ENCODE results near the gene BBS2. TPM values are rescaled to one million over a fixed set of nuclear protein-coding genes. Genes with fewer than 3 reads are reported as not detected.
"Not testable (repeated sequence)": the region's sequence is repeated elsewhere in the genome, so short reads cannot be mapped to it uniquely, and the experiment has no call there.

Gene BBS2
- polyA plus RNA-seq, 1 donor from 2014 or later = 197 TPM

DNA sequence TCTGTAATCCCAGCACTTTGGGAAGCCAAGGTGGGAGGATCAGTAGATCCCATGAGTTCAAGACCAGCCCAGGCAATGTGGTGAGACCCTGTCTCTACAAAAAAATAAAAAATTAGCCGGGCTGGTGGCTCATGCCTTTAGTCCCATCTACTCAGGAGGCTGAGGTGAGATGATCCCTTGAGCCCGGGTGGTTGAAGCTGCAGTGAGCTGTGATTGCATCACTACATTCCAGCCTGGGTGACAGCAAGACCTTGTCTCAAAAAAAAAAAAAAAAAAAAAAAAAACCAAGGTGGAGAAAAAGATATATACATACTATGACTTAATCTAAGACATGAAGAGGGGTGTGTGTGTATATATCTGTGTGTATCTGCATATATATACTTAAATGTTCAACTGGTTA lies 26.7 kb downstream of the BBS2 start:
- Histone ChIP-seq H3K4me3 (ENCODE audit: low read length) (no peak overlapping the region), H3K9me3 (ENCODE audit: low read length) (no peaks in the 10 kb centered on the region), H3K4me2 (ENCODE audit: low read length) (no peak overlapping the region), H3F3A (ENCODE audit: insufficient read depth, low read length, poor library complexity, severe bottlenecking) (no peaks in the 10 kb centered on the region), H3K27me3 (ENCODE audit: insufficient read depth, low read depth, low read length) (no peaks in the 10 kb centered on the region), H3K79me2 (replicated peaks; ENCODE audit: insufficient read depth, low read length) (no peaks in the 10 kb centered on the region), H4K20me1 (ENCODE audit: insufficient read depth) (no peaks in the 10 kb centered on the region), H3K36me3 (ENCODE audit: insufficient read depth, low read length) (peaks cover 7% of the 10 kb centered on the region), H3K9ac (ENCODE audit: low read length) (no peak overlapping the region), H3K27ac (ENCODE audit: low read length) (no peak overlapping the region), H3K9me2 (ENCODE audit: insufficient read depth, low read length) (no peaks in the 10 kb centered on the region), H2AFZ (ENCODE audit: low read depth, low read length) (no peak overlapping the region)
- TF ChIP-seq TAF1 (IDR thresholded peaks at IDR 0.05; ENCODE audit: low read depth) = no peak
- no peak for TF ChIP-seq EZH2 (IDR thresholded peaks at IDR 0.05; ENCODE audit: borderline replicate concordance, insufficient read depth, low read length, poor library complexity, severe bottlenecking)
- TF ChIP-seq EP300 (conservative IDR thresholded peaks at IDR 0.05; ENCODE audit: poor library complexity, severe bottlenecking) = no peak
- TF ChIP-seq SMC3 (conservative IDR thresholded peaks at IDR 0.05; ENCODE audit: poor library complexity) = no peak
- TF ChIP-seq, protein P1, sequence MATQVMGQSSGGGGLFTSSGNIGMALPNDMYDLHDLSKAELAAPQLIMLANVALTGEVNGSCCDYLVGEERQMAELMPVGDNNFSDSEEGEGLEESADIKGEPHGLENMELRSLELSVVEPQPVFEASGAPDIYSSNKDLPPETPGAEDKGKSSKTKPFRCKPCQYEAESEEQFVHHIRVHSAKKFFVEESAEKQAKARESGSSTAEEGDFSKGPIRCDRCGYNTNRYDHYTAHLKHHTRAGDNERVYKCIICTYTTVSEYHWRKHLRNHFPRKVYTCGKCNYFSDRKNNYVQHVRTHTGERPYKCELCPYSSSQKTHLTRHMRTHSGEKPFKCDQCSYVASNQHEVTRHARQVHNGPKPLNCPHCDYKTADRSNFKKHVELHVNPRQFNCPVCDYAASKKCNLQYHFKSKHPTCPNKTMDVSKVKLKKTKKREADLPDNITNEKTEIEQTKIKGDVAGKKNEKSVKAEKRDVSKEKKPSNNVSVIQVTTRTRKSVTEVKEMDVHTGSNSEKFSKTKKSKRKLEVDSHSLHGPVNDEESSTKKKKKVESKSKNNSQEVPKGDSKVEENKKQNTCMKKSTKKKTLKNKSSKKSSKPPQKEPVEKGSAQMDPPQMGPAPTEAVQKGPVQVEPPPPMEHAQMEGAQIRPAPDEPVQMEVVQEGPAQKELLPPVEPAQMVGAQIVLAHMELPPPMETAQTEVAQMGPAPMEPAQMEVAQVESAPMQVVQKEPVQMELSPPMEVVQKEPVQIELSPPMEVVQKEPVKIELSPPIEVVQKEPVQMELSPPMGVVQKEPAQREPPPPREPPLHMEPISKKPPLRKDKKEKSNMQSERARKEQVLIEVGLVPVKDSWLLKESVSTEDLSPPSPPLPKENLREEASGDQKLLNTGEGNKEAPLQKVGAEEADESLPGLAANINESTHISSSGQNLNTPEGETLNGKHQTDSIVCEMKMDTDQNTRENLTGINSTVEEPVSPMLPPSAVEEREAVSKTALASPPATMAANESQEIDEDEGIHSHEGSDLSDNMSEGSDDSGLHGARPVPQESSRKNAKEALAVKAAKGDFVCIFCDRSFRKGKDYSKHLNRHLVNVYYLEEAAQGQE (IDR thresholded peaks at IDR 0.05; ENCODE audit: borderline replicate concordance) = no peak
- no peak for TF ChIP-seq RAD21 (conservative IDR thresholded peaks at IDR 0.05)
- no peak for TF ChIP-seq MXI1 (conservative IDR thresholded peaks at IDR 0.05; ENCODE audit: poor library complexity, severe bottlenecking)
- TF ChIP-seq, protein P2, sequence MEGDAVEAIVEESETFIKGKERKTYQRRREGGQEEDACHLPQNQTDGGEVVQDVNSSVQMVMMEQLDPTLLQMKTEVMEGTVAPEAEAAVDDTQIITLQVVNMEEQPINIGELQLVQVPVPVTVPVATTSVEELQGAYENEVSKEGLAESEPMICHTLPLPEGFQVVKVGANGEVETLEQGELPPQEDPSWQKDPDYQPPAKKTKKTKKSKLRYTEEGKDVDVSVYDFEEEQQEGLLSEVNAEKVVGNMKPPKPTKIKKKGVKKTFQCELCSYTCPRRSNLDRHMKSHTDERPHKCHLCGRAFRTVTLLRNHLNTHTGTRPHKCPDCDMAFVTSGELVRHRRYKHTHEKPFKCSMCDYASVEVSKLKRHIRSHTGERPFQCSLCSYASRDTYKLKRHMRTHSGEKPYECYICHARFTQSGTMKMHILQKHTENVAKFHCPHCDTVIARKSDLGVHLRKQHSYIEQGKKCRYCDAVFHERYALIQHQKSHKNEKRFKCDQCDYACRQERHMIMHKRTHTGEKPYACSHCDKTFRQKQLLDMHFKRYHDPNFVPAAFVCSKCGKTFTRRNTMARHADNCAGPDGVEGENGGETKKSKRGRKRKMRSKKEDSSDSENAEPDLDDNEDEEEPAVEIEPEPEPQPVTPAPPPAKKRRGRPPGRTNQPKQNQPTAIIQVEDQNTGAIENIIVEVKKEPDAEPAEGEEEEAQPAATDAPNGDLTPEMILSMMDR (IDR thresholded peaks at IDR 0.05; ENCODE audit: poor library complexity, severe bottlenecking) = no peak
- TF ChIP-seq POLR2AphosphoS5 (IDR thresholded peaks at IDR 0.05) = no peak

GRCh38 chr16:56491657-56492261 lies 28.1 kb downstream of the BBS2 start:
- peaks cover 7% of the 10 kb centered on the region for H3K36me3 ChIP-seq (ENCODE audit: insufficient read depth, low read length)
- H3K4me3 ChIP-seq (ENCODE audit: low read length) = no peak overlapping the region
- no peaks in the 10 kb centered on the region for H4K20me1 ChIP-seq (ENCODE audit: insufficient read depth)
- H3F3A ChIP-seq (ENCODE audit: insufficient read depth, low read length, poor library complexity, severe bottlenecking) = no peaks in the 10 kb centered on the region
- H3K4me2 ChIP-seq (ENCODE audit: low read length) = no peak overlapping the region
- no peak overlapping the region for H2AFZ ChIP-seq (ENCODE audit: low read depth, low read length)
- no peak overlapping the region for H3K9ac ChIP-seq (ENCODE audit: low read length)
- no peaks in the 10 kb centered on the region for H3K79me2 ChIP-seq (replicated peaks; ENCODE audit: insufficient read depth, low read length)
- no peaks in the 10 kb centered on the region for H3K9me3 ChIP-seq (ENCODE audit: low read length)
- H3K27ac ChIP-seq (ENCODE audit: low read length) = no peak overlapping the region
- TF ChIP-seq MXI1 (conservative IDR thresholded peaks at IDR 0.05; ENCODE audit: poor library complexity, severe bottlenecking) (no peak), EZH2 (IDR thresholded peaks at IDR 0.05; ENCODE audit: borderline replicate concordance, insufficient read depth, low read length, poor library complexity, severe bottlenecking) (no peak), TAF1 (IDR thresholded peaks at IDR 0.05; ENCODE audit: low read depth) (no peak), RAD21 (conservative IDR thresholded peaks at IDR 0.05) (no peak), EP300 (conservative IDR thresholded peaks at IDR 0.05; ENCODE audit: poor library complexity, severe bottlenecking) (no peak), POLR2AphosphoS5 (IDR thresholded peaks at IDR 0.05) (no peak), SMC3 (conservative IDR thresholded peaks at IDR 0.05; ENCODE audit: poor library complexity) (no peak)
- TF ChIP-seq, protein P2 (IDR thresholded peaks at IDR 0.05; ENCODE audit: poor library complexity, severe bottlenecking) = no peak
- H3K9me2 ChIP-seq (ENCODE audit: insufficient read depth, low read length) = no peaks in the 10 kb centered on the region
- no peaks in the 10 kb centered on the region for H3K27me3 ChIP-seq (ENCODE audit: insufficient read depth, low read depth, low read length)

GRCh38 chr16:56488868-56489267 lies 31.0 kb downstream of the BBS2 start:
- not testable (repeated sequence) for H3K79me2 ChIP-seq (replicated peaks; ENCODE audit: insufficient read depth, low read length); H3K27ac ChIP-seq (ENCODE audit: low read length); H3K4me3 ChIP-seq (ENCODE audit: low read length); H3K4me2 ChIP-seq (ENCODE audit: low read length); H3K9me2 ChIP-seq (ENCODE audit: insufficient read depth, low read length); H3K9me3 ChIP-seq (ENCODE audit: low read length); H3F3A ChIP-seq (ENCODE audit: insufficient read depth, low read length, poor library complexity, severe bottlenecking); H3K27me3 ChIP-seq (ENCODE audit: insufficient read depth, low read depth, low read length); H4K20me1 ChIP-seq (ENCODE audit: insufficient read depth); H3K9ac ChIP-seq (ENCODE audit: low read length); H2AFZ ChIP-seq (ENCODE audit: low read depth, low read length)
- peaks cover 15% of the 10 kb centered on the region for H3K36me3 ChIP-seq (ENCODE audit: insufficient read depth, low read length)
